OCI-LY7 (cell line): ENCODE results near the gene FBXW8. TPM values are rescaled to one million over a fixed set of nuclear protein-coding genes. Genes with fewer than 3 reads are reported as not detected.

ENCODE experiments used
- BruUV-seq: library from RNA; stranded (reverse); fragments of 400-500 nt; replicated peaks from 2 replicates; lab custom pipeline; 2021; lab: Mats Ljungman, UMichigan
- CTCF ChIA-PET: fragments of 300-600 bp; sonication (Branson Sonifier 250); formaldehyde crosslinking; loops from one replicate; lab custom pipeline; 2022; ENCODE audit warnings: antibody characterized with exemption; ENCODE audit not compliant: unreplicated experiment; lab: Charles Lee
- POLR2A ChIA-PET: fragments of 300-600 bp; sonication (Branson Sonifier 250); formaldehyde crosslinking; loops from one replicate; lab custom pipeline; 2022; ENCODE audit warnings: antibody characterized with exemption; lab: Charles Lee
- DNase-seq: peaks from one replicate; pipeline ENCODE4 v3.0.0-alpha.2; 2015; ENCODE audit warnings: low spot score
- H2AFZ ChIP-seq: fragments of 200-600 bp; sonication (generic), shearing (Covaris generic); 2 replicates; pipeline ENCODE4 v1.6.1; 2014; ENCODE audit warnings: mild to moderate bottlenecking, antibody characterized with exemption, low read length, moderate library complexity
- H3K27ac ChIP-seq: fragments of 200-600 bp; sonication (generic); 2 replicates; pipeline ENCODE4 v1.5.1; 2014; ENCODE audit warnings: mixed run types, low read depth, mild to moderate bottlenecking, moderate library complexity, low read length, inconsistent platforms; ENCODE audit not compliant: poor library complexity, severe bottlenecking
- H3K36me3 ChIP-seq: fragments of 200-600 bp; sonication (generic); 2 replicates; pipeline ENCODE4 v1.6.1; 2014; ENCODE audit warnings: mild to moderate bottlenecking, antibody characterized with exemption, low read length, moderate library complexity, mixed read lengths; ENCODE audit not compliant: insufficient read depth
- H3K4me1 ChIP-seq: fragments of 200-600 bp; sonication (generic); 2 replicates; pipeline ENCODE4 v1.5.1; 2014; ENCODE audit warnings: mild to moderate bottlenecking, low read length; ENCODE audit not compliant: insufficient read depth, poor library complexity, severe bottlenecking
- H3K4me2 ChIP-seq: fragments of 200-600 bp; sonication (generic); 2 replicates; pipeline ENCODE4 v1.6.1; 2014; ENCODE audit warnings: mild to moderate bottlenecking, low read length
- H3K4me3 ChIP-seq: fragments of 200-600 bp; sonication (generic); 2 replicates; pipeline ENCODE4 v1.5.1; 2014; ENCODE audit warnings: mild to moderate bottlenecking, low read depth, low read length; ENCODE audit not compliant: poor library complexity, severe bottlenecking
- H3K79me2 ChIP-seq: fragments of 200-600 bp; sonication (generic); 2 replicates; pipeline ENCODE4 v1.6.1; 2016; ENCODE audit warnings: low read depth, mild to moderate bottlenecking, low read length, moderate library complexity, mixed read lengths; ENCODE audit not compliant: insufficient read depth
- H3K9me2 ChIP-seq: fragments of 200-600 bp; sonication (generic); 2 replicates; pipeline ENCODE4 v1.6.1; 2016; ENCODE audit warnings: mild to moderate bottlenecking, low read length, mixed read lengths; ENCODE audit not compliant: insufficient read depth
- H3K9me3 ChIP-seq: fragments of 200-600 bp; sonication (generic); 2 replicates; pipeline ENCODE4 v1.6.1; 2014; ENCODE audit warnings: mild to moderate bottlenecking, mixed run types, low read length, mixed read lengths
- H4K20me1 ChIP-seq: fragments of 200-600 bp; sonication (generic); 2 replicates; pipeline ENCODE4 v1.6.1; 2014; ENCODE audit warnings: mild to moderate bottlenecking, antibody characterized with exemption, low read length, moderate library complexity, mixed read lengths; ENCODE audit not compliant: insufficient read depth
- EZH2phosphoT487 ChIP-seq: fragments of 200-600 bp; sonication (generic); IDR thresholded peaks from 2 replicates; pipeline ENCODE4 v1.6.1; 2018; ENCODE audit warnings: low read depth, borderline replicate concordance, mild to moderate bottlenecking, mixed run types, antibody characterized with exemption, low read length, moderate library complexity, mixed read lengths
- intact Hi-C: fragments of 100-400 bp; cut with micrococcal nuclease; formaldehyde crosslinking; loops from one replicate; pipeline ENCODE4 v1.10.0; 2022; ENCODE audit not compliant: unreplicated experiment
- total RNA-seq, 2 experiments: library from RNA; depleted of rRNA in 1 of 2; stranded (reverse); fragments of >200 nt in 1 of 2; shearing (Covaris generic) in 1 of 2; gene quantifications; 2 replicates each; pipeline ENCODE4 v1.2.3, GENCODE V29; 2014 to 2022
- TF ChIP-seq, protein P1 (sequence below): fragments of 200-600 bp; sonication (generic); conservative IDR thresholded peaks from 2 replicates; pipeline ENCODE4 v1.5.1; 2014; ENCODE audit warnings: mild to moderate bottlenecking, antibody characterized with exemption, low read length, moderate library complexity, mixed read lengths

FBXW8 gene
- total RNA-seq, 2 experiments from 2014 or later, result 29.8 to 34.0 TPM

- Histone ChIP-seq H3K9me2 (no peaks in the 10 kb centered on the region), H3K9me3 (no peaks in the 10 kb centered on the region), H4K20me1 (no peaks in the 10 kb centered on the region), H3K4me3 (no peak overlapping the region), H2AFZ (no peak overlapping the region), H3K4me2 (peak overlapping the region; percentile 12; the same call in 1 of the 2 replicates), H3K4me1 (peaks cover 38% of the 10 kb centered on the region), H3K36me3 (peaks cover 7% of the 10 kb centered on the region; the same call in 1 of the 2 replicates), H3K27ac (no peak overlapping the region), H3K79me2 (peaks cover 8% of the 10 kb centered on the region; the same call in 1 of the 2 replicates)
- ChIA-PET POLR2A (interaction anchor here (0.7 to 2.4 kb wide), 5 partner anchors 18 to 260 kb away, joined by 3 to 9 read pairs (median 4); no protein-coding TSS in a partner anchor), CTCF (no interaction called here)
- intact Hi-C loops, result no loop called here
- BruUV-seq, result no TSS peak
- TF ChIP-seq, protein P1, sequence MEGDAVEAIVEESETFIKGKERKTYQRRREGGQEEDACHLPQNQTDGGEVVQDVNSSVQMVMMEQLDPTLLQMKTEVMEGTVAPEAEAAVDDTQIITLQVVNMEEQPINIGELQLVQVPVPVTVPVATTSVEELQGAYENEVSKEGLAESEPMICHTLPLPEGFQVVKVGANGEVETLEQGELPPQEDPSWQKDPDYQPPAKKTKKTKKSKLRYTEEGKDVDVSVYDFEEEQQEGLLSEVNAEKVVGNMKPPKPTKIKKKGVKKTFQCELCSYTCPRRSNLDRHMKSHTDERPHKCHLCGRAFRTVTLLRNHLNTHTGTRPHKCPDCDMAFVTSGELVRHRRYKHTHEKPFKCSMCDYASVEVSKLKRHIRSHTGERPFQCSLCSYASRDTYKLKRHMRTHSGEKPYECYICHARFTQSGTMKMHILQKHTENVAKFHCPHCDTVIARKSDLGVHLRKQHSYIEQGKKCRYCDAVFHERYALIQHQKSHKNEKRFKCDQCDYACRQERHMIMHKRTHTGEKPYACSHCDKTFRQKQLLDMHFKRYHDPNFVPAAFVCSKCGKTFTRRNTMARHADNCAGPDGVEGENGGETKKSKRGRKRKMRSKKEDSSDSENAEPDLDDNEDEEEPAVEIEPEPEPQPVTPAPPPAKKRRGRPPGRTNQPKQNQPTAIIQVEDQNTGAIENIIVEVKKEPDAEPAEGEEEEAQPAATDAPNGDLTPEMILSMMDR, result no peak
- TF ChIP-seq EZH2phosphoT487, result no peak
- no peak for DNase-seq
Measured at GRCh38 chr12:116982791-116983411, 72.2 kb downstream of the FBXW8 start.

DNA sequence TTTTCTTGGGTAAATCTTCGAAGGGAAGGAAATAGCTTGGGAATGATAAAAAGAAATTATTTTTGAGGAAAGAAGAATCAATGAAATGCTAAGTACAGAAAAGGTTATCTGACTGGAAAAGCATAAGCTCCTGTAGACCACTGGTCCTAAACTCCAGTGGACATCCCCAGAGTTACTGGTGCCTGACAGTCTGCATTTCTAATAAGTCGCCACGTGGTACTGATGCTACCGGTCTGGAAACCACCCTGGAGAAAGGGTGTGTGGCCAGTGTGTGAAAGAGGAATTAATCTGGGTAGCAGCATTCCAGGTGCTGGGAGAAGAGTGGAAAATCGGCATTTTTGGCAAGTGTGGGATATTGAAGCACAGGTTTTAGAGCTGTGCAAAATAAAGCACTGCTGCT, 73.3 kb downstream of the FBXW8 start:
- BruUV-seq, result no TSS peak
- POLR2A ChIA-PET, result interaction anchor here (0.6 to 2.4 kb wide), 2 partner anchors 16 to 795 kb away, joined by 3 to 9 read pairs; no protein-coding TSS in a partner anchor
- Histone ChIP-seq H3K9me2 (no peaks in the 10 kb centered on the region), H3K9me3 (no peaks in the 10 kb centered on the region), H3K4me2 (no peak overlapping the region), H4K20me1 (no peaks in the 10 kb centered on the region), H3K79me2 (no peaks in the 10 kb centered on the region; the same call in 1 of the 2 replicates), H3K4me3 (no peak overlapping the region), H2AFZ (no peak overlapping the region), H3K36me3 (peaks cover 10% of the 10 kb centered on the region; the same call in 1 of the 2 replicates), H3K4me1 (peaks cover 26% of the 10 kb centered on the region), H3K27ac (no peak overlapping the region)
- DNase-seq, result no peak
- intact Hi-C loops, result no loop called here
- CTCF ChIA-PET, result interaction anchor here (0.6 kb wide), 1 partner anchor 1032 kb away, joined by 3 read pairs; no protein-coding TSS in a partner anchor
- TF ChIP-seq, protein P1, result no peak
- TF ChIP-seq EZH2phosphoT487, result no peak

GRCh38 chr12:116990329-116990728, 79.6 kb downstream of the FBXW8 start:
- POLR2A ChIA-PET, result interaction anchor here (0.8 to 3.4 kb wide), 3 partner anchors 9 to 41 kb away, joined by 4 to 17 read pairs (median 5); no protein-coding TSS in a partner anchor
- Histone ChIP-seq H3K4me2 (no peak overlapping the region), H3K9me3 (no peaks in the 10 kb centered on the region), H3K9me2 (no peaks in the 10 kb centered on the region), H3K27ac (no peak overlapping the region), H3K79me2 (no peaks in the 10 kb centered on the region), H3K36me3 (peaks cover 42% of the 10 kb centered on the region), H3K4me1 (no peaks in the 10 kb centered on the region), H4K20me1 (no peaks in the 10 kb centered on the region), H3K4me3 (no peak overlapping the region), H2AFZ (no peak overlapping the region)
- no TSS peak for BruUV-seq
- TF ChIP-seq, protein P1, result no peak
- TF ChIP-seq EZH2phosphoT487, result no peak
- no peak for DNase-seq
- intact Hi-C loops, result no loop called here
- CTCF ChIA-PET, result no interaction called here
